Fibroblast of lung (primary cell): ENCODE measurements around the gene SCAMP3.
"Not testable (repeated sequence)": the region's sequence is repeated elsewhere in the genome, so short reads cannot be mapped to it uniquely, and the experiment has no call there.

Experiments
- EZH2 ChIP-seq: IDR thresholded peaks from 2 replicates; pipeline ENCODE4 v1.5.1; 2012; ENCODE audit warnings: low read length, control low read depth, mild to moderate bottlenecking; ENCODE audit errors: missing control alignments
- TF ChIP-seq, protein P1 (sequence below), 2 donors: IDR thresholded peaks in 1 of 2; conservative IDR thresholded peaks in 1 of 2; 1 replicate in 1 of 2; 2 replicates in 1 of 2; pipeline ENCODE4 v1.5.1; 2011 to 2012; ENCODE audit warnings: low read length in 2 of 2, control low read depth in 1 of 2, inconsistent platforms in 1 of 2, low read depth in 1 of 2, mild to moderate bottlenecking in 1 of 2

DNA sequence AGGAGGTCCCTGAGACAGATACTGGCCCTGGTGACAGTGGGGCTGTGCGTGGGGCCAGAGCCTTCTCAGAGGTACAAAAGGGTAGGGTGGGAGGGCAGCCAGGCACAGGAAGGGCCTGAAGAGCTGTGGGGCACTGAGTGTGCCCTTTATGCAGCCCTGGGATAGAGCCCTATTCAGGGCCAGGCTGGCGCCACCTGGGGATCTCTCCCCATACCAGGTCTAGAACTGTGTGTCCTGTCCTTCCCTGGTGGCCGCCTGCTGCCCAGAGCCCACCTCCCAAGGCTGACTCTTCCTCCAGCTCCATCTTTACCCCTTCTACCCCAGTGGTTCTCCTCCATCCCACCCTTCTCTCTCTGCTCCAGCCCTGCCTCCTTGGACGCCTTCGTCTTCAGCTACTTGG lies 28.7 kb downstream of the SCAMP3 start:
- not testable (repeated sequence) for TF ChIP-seq EZH2
- TF ChIP-seq, protein P1, sequence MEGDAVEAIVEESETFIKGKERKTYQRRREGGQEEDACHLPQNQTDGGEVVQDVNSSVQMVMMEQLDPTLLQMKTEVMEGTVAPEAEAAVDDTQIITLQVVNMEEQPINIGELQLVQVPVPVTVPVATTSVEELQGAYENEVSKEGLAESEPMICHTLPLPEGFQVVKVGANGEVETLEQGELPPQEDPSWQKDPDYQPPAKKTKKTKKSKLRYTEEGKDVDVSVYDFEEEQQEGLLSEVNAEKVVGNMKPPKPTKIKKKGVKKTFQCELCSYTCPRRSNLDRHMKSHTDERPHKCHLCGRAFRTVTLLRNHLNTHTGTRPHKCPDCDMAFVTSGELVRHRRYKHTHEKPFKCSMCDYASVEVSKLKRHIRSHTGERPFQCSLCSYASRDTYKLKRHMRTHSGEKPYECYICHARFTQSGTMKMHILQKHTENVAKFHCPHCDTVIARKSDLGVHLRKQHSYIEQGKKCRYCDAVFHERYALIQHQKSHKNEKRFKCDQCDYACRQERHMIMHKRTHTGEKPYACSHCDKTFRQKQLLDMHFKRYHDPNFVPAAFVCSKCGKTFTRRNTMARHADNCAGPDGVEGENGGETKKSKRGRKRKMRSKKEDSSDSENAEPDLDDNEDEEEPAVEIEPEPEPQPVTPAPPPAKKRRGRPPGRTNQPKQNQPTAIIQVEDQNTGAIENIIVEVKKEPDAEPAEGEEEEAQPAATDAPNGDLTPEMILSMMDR (conservative IDR thresholded peaks at IDR 0.05 in 1 of 2, IDR thresholded peaks at IDR 0.05 in 1 of 2; ENCODE audit: low read depth in 1 of 2, low read length in 2 of 2): not testable (repeated sequence)
